ENCODE results near the gene SNTG2. TPM values are rescaled to one million over a fixed set of nuclear protein-coding genes. Genes with fewer than 3 reads are reported as not detected.
"Not testable (repeated sequence)": the region's sequence is repeated elsewhere in the genome, so short reads cannot be mapped to it uniquely, and the experiment has no call there.

SNTG2 gene
- polyA plus RNA-seq, 1 experiment: 0.31 TPM

GRCh38 chr2:905091-905832, 45.4 kb upstream of the SNTG2 start:
- POLR2A ChIA-PET: no interaction called here
- H3K4me3 ChIP-seq (ENCODE audit: low read depth, low read length): no peak overlapping the region
- H3K36me3 ChIP-seq (ENCODE audit: control insufficient read depth, insufficient read depth, low read length): no peaks in the 10 kb centered on the region
- TF ChIP-seq CTCF (IDR thresholded peaks at IDR 0.05; ENCODE audit: insufficient read depth, low read depth, low read length): no peak
- CTCF ChIA-PET: no interaction called here
- no peak for DNase-seq (ENCODE audit: low read depth)
- no peaks in the 10 kb centered on the region for H3K27me3 ChIP-seq (ENCODE audit: control insufficient read depth, insufficient read depth, low read length)

GRCh38 chr2:905833-906140, 44.9 kb upstream of the SNTG2 start:
- POLR2A ChIA-PET: no interaction called here
- Histone ChIP-seq H3K27me3 (ENCODE audit: control insufficient read depth, insufficient read depth, low read length) (no peaks in the 10 kb centered on the region), H3K4me3 (ENCODE audit: low read depth, low read length) (no peak overlapping the region), H3K36me3 (ENCODE audit: control insufficient read depth, insufficient read depth, low read length) (no peaks in the 10 kb centered on the region)
- CTCF ChIA-PET: interaction anchor here (0.7 kb wide), 1 partner anchor 49 kb away, joined by 3 read pairs; no protein-coding TSS in a partner anchor
- DNase-seq (ENCODE audit: low read depth): no peak
- no peak for TF ChIP-seq CTCF (IDR thresholded peaks at IDR 0.05; ENCODE audit: insufficient read depth, low read depth, low read length)

GRCh38 chr2:907706-908105, 42.9 kb upstream of the SNTG2 start:
- POLR2A ChIA-PET: no interaction called here
- no peak overlapping the region for H3K4me3 ChIP-seq (ENCODE audit: low read depth, low read length)
- no peaks in the 10 kb centered on the region for H3K36me3 ChIP-seq (ENCODE audit: control insufficient read depth, insufficient read depth, low read length)
- TF ChIP-seq CTCF (IDR thresholded peaks at IDR 0.05; ENCODE audit: insufficient read depth, low read depth, low read length): no peak
- CTCF ChIA-PET: interaction anchor here (0.6 kb wide), 1 partner anchor 10 kb away, joined by 3 read pairs; no protein-coding TSS in a partner anchor
- no peaks in the 10 kb centered on the region for H3K27me3 ChIP-seq (ENCODE audit: control insufficient read depth, insufficient read depth, low read length)
- DNase-seq (ENCODE audit: low read depth): no peak

- CTCF ChIA-PET: no interaction called here
- DNase-seq (ENCODE audit: low read depth): no peak
- no peak for TF ChIP-seq CTCF (IDR thresholded peaks at IDR 0.05; ENCODE audit: insufficient read depth, low read depth, low read length)
- POLR2A ChIA-PET: no interaction called here
- Histone ChIP-seq H3K27me3 (ENCODE audit: control insufficient read depth, insufficient read depth, low read length) (no peaks in the 10 kb centered on the region), H3K4me3 (ENCODE audit: low read depth, low read length) (no peak overlapping the region), H3K36me3 (ENCODE audit: control insufficient read depth, insufficient read depth, low read length) (no peaks in the 10 kb centered on the region)
These were observed 42.1 kb upstream of the SNTG2 start for GRCh38 chr2:908568-908967.

- POLR2A ChIA-PET: not testable (repeated sequence)
These were observed 40.8 kb upstream of the SNTG2 start for GRCh38 chr2:909764-910379.

GRCh38 chr2:910698-911097, 40.0 kb upstream of the SNTG2 start:
- ChIA-PET POLR2A (no interaction called here), CTCF (no interaction called here)
- DNase-seq (ENCODE audit: low read depth): no peak
- no peak for TF ChIP-seq CTCF (IDR thresholded peaks at IDR 0.05; ENCODE audit: insufficient read depth, low read depth, low read length)
- Histone ChIP-seq H3K36me3 (ENCODE audit: control insufficient read depth, insufficient read depth, low read length) (no peaks in the 10 kb centered on the region), H3K4me3 (ENCODE audit: low read depth, low read length) (no peak overlapping the region), H3K27me3 (ENCODE audit: control insufficient read depth, insufficient read depth, low read length) (no peaks in the 10 kb centered on the region)

More at GRCh38 chr2:909764-910379, 40.8 kb upstream of the SNTG2 start:
- CTCF ChIA-PET; H3K27me3 ChIP-seq (ENCODE audit: control insufficient read depth, insufficient read depth, low read length); H3K4me3 ChIP-seq (ENCODE audit: low read depth, low read length); H3K36me3 ChIP-seq (ENCODE audit: control insufficient read depth, insufficient read depth, low read length); DNase-seq (ENCODE audit: low read depth): not testable (repeated sequence)

Measured in BJ (cell line).